ENCODE results near the gene SMCO3.

DNA sequence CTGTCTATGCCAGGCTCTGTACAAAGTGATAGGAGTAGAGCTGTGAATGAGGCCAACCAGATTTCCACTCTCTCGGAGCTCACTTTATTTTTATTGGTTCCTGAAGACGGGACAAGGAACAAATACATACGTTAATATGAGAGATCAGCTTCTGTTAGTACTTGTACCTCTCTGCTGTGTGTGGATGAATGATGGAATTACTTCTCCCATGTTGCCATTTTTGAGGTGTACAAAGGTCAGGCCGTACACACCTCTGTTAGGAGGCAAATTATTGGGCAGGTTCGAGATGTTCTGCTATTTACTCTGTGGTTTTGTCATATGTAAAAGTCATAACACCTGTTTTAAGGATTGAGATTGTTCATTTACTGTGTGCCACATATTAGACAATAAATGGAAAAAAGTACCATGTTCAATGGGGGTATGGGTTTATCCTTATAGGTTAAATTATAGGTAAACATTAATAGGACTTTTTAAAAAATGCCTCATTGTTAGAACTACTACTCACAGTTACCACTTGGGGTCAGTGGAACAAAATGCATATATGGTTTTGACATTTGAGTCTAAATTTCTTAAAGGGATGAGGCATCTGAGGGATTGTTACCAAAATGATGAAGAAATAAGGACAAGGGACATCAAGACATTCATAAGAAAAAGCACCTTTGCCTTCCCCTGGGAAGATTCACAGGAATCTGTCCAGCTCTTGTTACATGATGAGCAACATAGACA, 37.6 kb downstream of the SMCO3 start:
- TF ChIP-seq POLR2A (IDR thresholded peaks at IDR 0.05), result no peak
- TF ChIP-seq, protein P1, sequence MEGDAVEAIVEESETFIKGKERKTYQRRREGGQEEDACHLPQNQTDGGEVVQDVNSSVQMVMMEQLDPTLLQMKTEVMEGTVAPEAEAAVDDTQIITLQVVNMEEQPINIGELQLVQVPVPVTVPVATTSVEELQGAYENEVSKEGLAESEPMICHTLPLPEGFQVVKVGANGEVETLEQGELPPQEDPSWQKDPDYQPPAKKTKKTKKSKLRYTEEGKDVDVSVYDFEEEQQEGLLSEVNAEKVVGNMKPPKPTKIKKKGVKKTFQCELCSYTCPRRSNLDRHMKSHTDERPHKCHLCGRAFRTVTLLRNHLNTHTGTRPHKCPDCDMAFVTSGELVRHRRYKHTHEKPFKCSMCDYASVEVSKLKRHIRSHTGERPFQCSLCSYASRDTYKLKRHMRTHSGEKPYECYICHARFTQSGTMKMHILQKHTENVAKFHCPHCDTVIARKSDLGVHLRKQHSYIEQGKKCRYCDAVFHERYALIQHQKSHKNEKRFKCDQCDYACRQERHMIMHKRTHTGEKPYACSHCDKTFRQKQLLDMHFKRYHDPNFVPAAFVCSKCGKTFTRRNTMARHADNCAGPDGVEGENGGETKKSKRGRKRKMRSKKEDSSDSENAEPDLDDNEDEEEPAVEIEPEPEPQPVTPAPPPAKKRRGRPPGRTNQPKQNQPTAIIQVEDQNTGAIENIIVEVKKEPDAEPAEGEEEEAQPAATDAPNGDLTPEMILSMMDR (IDR thresholded peaks at IDR 0.05), result no peak
